Measurements from ENCODE around the gene DNAJC2.

The DNAJC2 gene, protein sequence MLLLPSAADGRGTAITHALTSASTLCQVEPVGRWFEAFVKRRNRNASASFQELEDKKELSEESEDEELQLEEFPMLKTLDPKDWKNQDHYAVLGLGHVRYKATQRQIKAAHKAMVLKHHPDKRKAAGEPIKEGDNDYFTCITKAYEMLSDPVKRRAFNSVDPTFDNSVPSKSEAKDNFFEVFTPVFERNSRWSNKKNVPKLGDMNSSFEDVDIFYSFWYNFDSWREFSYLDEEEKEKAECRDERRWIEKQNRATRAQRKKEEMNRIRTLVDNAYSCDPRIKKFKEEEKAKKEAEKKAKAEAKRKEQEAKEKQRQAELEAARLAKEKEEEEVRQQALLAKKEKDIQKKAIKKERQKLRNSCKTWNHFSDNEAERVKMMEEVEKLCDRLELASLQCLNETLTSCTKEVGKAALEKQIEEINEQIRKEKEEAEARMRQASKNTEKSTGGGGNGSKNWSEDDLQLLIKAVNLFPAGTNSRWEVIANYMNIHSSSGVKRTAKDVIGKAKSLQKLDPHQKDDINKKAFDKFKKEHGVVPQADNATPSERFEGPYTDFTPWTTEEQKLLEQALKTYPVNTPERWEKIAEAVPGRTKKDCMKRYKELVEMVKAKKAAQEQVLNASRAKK

GRCh38 chr7:103344453-103345149 lies at the start of gene DNAJC2:
TSS of gene DNAJC2 (minus strand) at chr7:103344767. CDS start at chr7:103344622, 145 bp downstream.
- peak; percentile 89 for DNase-seq

DNA sequence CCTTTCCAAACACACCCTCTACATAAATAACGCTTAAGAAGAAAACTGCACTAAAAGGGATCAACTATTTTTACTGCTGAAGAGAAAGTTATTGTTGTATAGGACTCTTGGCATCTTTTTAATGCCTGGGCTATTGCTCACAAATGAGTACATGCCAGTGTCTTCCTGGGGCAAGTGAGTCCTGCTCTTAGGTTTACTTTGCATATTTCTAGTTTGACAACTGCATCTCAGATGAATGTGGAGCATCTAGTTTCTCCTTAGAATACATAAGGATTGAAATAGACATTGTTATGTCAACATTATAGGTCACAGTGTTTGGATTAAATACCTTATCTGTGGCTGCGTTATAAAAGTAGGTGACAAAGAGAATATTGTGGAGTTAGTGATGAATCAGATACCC lies 47.4 kb upstream of the DNAJC2 start:
- no peak for DNase-seq

DNA sequence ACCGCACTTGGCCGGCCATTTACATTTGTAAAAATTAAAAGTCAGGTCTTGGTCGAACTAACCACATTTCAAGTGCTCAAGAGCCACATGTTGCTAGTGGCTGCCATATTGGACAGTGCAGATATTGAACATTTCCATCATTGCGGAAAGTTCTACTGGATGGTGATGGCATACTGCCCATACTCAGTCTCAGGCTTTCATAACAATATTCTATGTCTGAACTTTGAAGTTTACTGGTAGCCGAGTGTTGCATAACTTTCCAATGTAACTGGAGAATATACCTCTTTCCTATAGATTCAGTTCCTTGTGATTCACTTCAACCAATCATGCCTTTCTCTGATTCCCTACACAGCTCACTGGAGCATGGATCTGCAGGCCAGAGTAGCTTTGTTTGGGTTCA lies 46.6 kb upstream of the DNAJC2 start:
- DNase-seq = no peak

- DNase-seq = no peak
These were observed 44.7 kb upstream of the DNAJC2 start for GRCh38 chr7:103389263-103389662.

GRCh38 chr7:103388469-103389140 lies 44.0 kb upstream of the DNAJC2 start:
- no peak for DNase-seq

DNA sequence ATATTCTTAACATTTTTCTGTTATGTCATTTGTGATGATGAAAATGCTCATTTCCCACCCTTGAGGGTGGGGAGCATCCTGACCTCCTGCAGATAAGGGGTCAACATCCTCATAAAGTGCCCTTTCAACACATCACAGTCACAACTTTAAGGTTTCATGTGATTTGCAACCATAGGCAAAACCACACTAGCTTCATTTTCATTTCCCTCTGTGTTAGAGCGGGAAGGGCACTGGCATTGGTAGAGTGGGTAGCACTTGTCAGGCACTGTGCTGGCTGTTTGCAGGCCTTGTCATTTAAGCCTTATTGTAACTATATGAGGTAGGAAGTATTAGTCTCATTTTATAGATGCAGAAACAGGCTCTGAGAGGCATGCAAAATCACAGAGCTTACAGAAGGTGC lies 42.7 kb upstream of the DNAJC2 start:
- DNase-seq = no peak

GRCh38 chr7:103382032-103382402 lies 37.5 kb upstream of the DNAJC2 start:
- DNase-seq = no peak

DNA sequence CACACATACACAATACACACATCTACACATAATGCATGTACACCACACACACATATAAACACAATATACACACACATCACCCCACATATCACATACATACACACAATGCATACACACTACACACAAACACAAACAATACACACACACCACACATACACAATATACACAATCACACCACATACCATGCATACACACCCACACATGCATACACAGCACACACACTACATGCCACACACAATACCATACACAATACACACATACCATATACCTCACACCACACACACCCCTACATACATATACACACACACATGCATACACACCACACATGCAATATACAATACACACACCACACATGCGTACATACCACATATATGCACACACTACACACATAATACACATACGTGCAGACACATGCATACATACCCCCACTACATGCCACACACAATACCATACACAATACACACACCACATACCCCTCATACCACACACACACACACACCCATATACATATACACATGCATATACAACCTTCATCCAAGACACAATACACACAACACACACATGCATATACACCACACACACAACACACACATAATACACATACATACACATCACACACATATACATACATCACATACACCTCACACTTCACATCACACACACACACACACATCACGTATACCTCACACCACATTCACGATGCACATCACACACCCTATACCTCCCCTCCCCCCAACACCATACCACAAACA lies 36.9 kb upstream of the DNAJC2 start:
- DNase-seq = no peak

- no peak for DNase-seq
These were observed 36.0 kb upstream of the DNAJC2 start for GRCh38 chr7:103380395-103381191.

DNA sequence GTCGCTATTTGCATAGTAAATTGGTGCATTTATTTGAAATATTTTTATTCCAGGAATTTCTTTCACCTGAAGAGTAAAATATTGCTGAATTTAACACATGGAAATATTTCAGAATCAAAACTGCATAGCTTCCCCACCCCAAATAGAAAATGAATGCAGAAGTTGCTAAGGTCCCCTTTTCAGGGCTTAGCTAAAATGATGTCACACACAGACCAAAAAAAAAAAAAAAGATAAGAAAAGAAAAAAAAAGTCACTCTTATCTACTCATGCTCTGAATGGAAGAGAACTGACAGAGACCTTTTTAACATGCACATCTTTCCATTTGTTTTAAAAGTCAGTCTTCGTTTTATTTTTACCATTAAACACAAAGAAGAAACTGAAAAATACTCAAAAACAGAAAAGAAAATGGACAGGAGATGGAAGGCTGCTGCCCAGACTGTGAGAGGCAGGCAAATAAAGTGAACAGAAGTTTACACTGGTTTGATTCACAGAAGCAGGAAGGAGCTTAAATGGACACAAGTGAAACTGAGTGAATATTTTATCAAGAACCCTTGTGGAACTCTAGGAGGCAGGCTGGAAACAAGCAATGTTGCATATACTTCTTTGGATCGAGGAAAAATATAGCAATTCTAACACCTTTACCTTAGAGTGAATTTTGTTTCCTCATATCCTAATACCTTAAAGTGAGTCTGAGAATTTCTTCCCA lies 34.9 kb upstream of the DNAJC2 start:
- DNase-seq = no peak

- no peak for DNase-seq
These were observed 29.5 kb upstream of the DNAJC2 start for GRCh38 chr7:103373866-103374643.

- no peak for DNase-seq
These were observed 24.9 kb upstream of the DNAJC2 start for GRCh38 chr7:103369432-103369831.

DNA sequence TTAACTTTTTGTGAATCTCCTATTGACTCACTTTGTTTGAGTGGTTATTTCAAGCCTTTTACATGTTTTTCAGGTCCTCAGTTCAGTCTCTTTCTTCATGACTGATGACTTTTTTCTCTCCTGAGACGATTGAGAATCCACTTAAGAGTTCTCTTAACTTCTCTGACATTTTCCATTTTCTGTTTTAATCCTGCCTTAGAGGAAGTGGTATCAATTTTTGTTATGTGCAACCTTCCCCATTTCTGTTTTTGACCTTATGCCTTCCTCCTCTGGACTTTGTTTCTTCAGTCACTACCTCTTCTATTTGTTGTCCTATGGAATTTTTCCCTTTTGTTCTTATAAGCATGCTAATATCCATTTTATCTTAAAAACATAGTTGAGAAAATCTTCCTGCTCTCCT lies 5.2 kb upstream of the DNAJC2 start:
- DNase-seq = no peak

- no peak for DNase-seq
These were observed 4.4 kb upstream of the DNAJC2 start for GRCh38 chr7:103348959-103349358.

DNA sequence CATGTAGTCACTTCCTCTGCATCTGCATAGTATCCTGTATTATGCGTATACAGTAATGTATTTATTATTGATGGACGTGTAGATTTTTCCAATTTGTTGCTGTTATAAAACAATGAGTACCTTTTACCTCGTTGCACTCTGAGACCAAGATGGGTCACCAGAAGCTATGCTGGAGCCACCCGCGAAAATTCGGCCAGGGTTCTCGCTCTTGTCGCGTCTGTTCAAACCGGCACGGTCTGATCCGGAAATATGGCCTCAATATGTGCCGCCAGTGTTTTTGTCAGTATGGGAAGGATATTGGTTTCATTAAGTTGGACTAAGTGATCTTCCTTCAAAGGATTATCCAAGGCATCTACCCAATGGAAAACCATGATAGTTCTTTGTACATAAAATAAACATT lies 3.9 kb upstream of the DNAJC2 start:
- no peak for DNase-seq

DNA sequence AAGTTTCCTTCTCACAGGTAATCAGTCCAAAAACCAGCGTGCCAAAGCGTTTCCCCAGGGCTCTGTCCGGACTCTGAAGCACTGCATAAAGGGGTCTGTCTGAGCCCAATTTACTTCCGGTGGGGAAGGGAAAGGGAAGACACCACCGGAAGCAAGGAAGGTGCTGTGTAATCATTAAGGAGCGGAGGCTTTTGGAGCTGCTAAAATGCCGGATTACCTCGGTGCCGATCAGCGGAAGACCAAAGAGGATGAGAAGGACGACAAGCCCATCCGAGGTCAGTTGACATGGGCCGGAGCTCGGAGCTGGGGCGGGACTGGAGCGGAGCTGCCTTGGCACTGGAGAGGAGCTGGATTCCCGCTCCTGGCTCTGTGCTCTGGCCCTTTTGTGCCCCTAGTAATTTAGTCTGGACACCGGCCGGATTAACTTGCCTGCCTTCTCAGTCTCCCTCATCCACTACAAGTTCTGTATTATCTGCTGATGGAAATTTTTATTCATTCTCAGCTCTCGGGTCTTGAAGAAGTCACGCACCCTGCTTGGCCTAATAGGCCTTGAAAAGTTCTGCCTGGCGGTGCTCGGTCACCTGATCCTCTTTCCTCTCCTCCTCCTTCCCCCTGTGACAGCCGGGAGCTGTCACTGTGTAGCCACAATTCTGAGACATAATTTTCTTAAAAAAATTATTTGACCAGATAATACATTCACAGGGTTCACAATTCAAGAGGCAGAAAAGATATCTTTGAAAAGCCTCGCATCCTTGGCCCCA lies 3.1 kb upstream of the DNAJC2 start, which contains the start of gene PSMC2:
PSMC2 (plus strand) TSS at position 137 of the 761 bp plus-strand sequence; CDS start at position 206, 69 bp downstream.
- DNase-seq = peak; percentile 83

DNA sequence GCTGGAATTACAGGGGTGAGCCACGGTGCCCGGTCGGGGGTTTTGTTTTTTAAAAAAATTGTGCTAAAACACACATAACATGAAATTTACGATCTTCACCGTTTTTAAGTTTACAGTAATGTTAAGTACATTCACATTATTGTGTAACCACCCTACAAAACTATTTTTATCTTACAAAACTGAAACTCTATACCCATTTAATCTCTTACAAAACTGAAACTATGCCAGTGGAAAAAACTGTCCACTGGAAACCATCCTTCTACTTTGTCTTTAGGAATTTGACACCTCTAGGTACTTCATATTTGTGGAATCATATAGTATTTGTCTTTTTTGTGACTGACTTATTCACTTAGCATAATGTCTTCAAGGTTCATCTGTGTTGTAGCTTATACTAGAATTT lies 1.8 kb upstream of the DNAJC2 start:
- no peak for DNase-seq

GRCh38 chr7:103343758-103344452 lies 662 bp downstream of the DNAJC2 start:
- no peak for DNase-seq

DNA sequence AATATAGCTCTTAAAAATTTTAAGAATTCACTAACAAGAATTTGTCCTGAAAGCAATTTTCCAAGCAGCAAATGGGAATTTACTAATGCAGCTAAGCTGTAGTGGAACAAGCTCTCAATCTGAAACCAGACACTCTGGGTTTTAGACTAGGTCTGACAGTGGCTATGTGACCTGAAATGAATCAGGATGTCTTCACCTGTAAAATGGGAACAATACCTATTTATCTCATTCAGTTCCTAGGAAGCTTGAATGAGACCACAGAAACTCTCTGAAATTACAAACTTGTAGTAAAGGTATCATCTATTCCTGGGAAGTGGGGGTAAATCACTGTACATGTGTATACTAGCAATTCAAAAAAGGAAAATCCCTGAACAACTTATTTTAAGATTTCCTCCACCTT lies 1.2 kb downstream of the DNAJC2 start:
- no peak for DNase-seq
